Upper lobe of left lung (tissue), 4 donors: Measurements from ENCODE around the gene EPHB2.

Experiments
- POLR2AphosphoS5 ChIP-seq, 2 donors: sonication (generic); formaldehyde crosslinking; IDR thresholded peaks; one replicate each; pipeline ENCODE4 v1.5.1; 2017; ENCODE audit warnings: antibody characterized with exemption in 2 of 2
- TF ChIP-seq, protein P1 (sequence below), 6 experiments: fragments of 450-650 bp in 4 of 6; fragments of 200-600 bp in 2 of 6; sonication (generic) in 2 of 6; IDR thresholded peaks; one replicate each; pipeline ENCODE4 v1.5.1; 2016 to 2019; ENCODE audit warnings: antibody characterized with exemption in 6 of 6

DNA sequence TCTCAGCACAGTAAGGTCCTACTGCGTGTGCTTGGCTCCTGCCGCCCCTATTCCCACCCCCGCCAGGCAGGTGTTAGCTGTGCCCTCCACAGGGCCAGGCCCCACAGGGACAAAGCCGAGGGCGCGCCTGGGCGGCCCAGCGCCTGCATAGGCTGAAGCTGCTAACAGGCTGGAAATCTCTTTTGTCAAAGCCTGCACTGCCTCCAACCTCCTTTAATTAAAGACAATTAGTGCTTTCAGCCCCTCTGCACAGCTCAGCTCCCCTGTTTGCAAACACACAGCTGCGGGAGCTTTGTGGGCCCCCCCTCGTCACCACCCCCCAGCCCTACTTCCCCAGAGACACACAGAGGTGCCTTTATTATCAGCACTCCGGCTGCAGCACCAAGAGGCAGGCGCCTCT is 95.9 kb downstream of the EPHB2 start:
- TF ChIP-seq, protein P1, sequence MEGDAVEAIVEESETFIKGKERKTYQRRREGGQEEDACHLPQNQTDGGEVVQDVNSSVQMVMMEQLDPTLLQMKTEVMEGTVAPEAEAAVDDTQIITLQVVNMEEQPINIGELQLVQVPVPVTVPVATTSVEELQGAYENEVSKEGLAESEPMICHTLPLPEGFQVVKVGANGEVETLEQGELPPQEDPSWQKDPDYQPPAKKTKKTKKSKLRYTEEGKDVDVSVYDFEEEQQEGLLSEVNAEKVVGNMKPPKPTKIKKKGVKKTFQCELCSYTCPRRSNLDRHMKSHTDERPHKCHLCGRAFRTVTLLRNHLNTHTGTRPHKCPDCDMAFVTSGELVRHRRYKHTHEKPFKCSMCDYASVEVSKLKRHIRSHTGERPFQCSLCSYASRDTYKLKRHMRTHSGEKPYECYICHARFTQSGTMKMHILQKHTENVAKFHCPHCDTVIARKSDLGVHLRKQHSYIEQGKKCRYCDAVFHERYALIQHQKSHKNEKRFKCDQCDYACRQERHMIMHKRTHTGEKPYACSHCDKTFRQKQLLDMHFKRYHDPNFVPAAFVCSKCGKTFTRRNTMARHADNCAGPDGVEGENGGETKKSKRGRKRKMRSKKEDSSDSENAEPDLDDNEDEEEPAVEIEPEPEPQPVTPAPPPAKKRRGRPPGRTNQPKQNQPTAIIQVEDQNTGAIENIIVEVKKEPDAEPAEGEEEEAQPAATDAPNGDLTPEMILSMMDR (IDR thresholded peaks at IDR 0.05), result no peak
- no peak for TF ChIP-seq POLR2AphosphoS5 (IDR thresholded peaks at IDR 0.05)
